Mesendoderm (in vitro differentiated cells): ENCODE measurements around the gene MITF.

Source experiments
- DNase-seq: peaks from one replicate; pipeline ENCODE4 v3.0.0; 2013
- H2AK5ac ChIP-seq: 2 replicates; pipeline ENCODE4 v1.6.1; 2013; ENCODE audit warnings: low read length, inconsistent platforms
- H2BK120ac ChIP-seq: 2 replicates; pipeline ENCODE4 v1.6.1; 2013; ENCODE audit warnings: low read depth, mild to moderate bottlenecking, low read length, moderate library complexity, mixed read lengths
- H2BK15ac ChIP-seq: replicated peaks from 2 replicates; pipeline ENCODE4 v1.6.1; 2013; ENCODE audit warnings: low read depth, mild to moderate bottlenecking, moderate library complexity
- H2BK5ac ChIP-seq: 2 replicates; pipeline ENCODE4 v1.6.1; 2013; ENCODE audit warnings: low read length, inconsistent platforms
- H3K18ac ChIP-seq: 2 replicates; pipeline ENCODE4 v1.6.1; 2013; ENCODE audit warnings: mild to moderate bottlenecking, low read length, mixed read lengths
- H3K23ac ChIP-seq: one replicate; pipeline ENCODE4 v1.6.1; 2013; ENCODE audit warnings: low read length
- H3K27ac ChIP-seq: 2 replicates; pipeline ENCODE4 v1.5.1; 2013; ENCODE audit warnings: low read depth, mild to moderate bottlenecking, inconsistent platforms, low read length, moderate library complexity
- H3K27me3 ChIP-seq: 2 replicates; pipeline ENCODE4 v1.6.1; 2013; ENCODE audit warnings: low read length, control low read depth, mild to moderate bottlenecking, inconsistent platforms; ENCODE audit not compliant: insufficient read depth, poor library complexity
- H3K36me3 ChIP-seq: 2 replicates; pipeline ENCODE4 v1.6.1; 2013; ENCODE audit warnings: low read length, inconsistent platforms; ENCODE audit not compliant: control insufficient read depth, insufficient read depth
- H3K4ac ChIP-seq: one replicate; pipeline ENCODE4 v1.6.1; 2013; ENCODE audit warnings: low read depth, mild to moderate bottlenecking, low read length, moderate library complexity
- H3K4me1 ChIP-seq: 2 replicates; pipeline ENCODE4 v1.6.1; 2013; ENCODE audit warnings: low read depth, low read length, inconsistent platforms; ENCODE audit not compliant: control insufficient read depth
- H3K4me2 ChIP-seq: 2 replicates; pipeline ENCODE4 v1.6.1; 2013; ENCODE audit warnings: low read length
- H3K4me3 ChIP-seq: 2 replicates; pipeline ENCODE4 v1.5.1; 2013; ENCODE audit warnings: mild to moderate bottlenecking, low read length
- H3K56ac ChIP-seq: one replicate; pipeline ENCODE4 v1.6.1; 2013; ENCODE audit warnings: low read length
- H3K79me1 ChIP-seq: 2 replicates; pipeline ENCODE4 v1.6.1; 2013; ENCODE audit warnings: low read length, inconsistent platforms
- H3K79me2 ChIP-seq: 2 replicates; pipeline ENCODE4 v1.6.1; 2013; ENCODE audit warnings: mild to moderate bottlenecking, low read length; ENCODE audit not compliant: control insufficient read depth, insufficient read depth
- H3K9ac ChIP-seq: 2 replicates; pipeline ENCODE4 v1.6.1; 2013; ENCODE audit warnings: low read length, inconsistent platforms
- H4K5ac ChIP-seq: one replicate; pipeline ENCODE4 v1.6.1; 2013; ENCODE audit warnings: low read length
- H4K8ac ChIP-seq: one replicate; pipeline ENCODE4 v1.6.1; 2013; ENCODE audit warnings: low read depth, mild to moderate bottlenecking, control low read depth, low read length, moderate library complexity
- WGBS: extraction: QIAGEN DNeasy Blood & Tissue Kit; methylation state at CpG from one replicate; pipeline ENCODE4 v1.1.7; 2013; ENCODE audit warnings: low lambda C conversion rate, missing lambda C conversion rate; ENCODE audit not compliant: insufficient coverage; ENCODE audit errors: extremely low coverage; 5-methylcytosine and 5-hydroxymethylcytosine counted together

Gene MITF

DNA sequence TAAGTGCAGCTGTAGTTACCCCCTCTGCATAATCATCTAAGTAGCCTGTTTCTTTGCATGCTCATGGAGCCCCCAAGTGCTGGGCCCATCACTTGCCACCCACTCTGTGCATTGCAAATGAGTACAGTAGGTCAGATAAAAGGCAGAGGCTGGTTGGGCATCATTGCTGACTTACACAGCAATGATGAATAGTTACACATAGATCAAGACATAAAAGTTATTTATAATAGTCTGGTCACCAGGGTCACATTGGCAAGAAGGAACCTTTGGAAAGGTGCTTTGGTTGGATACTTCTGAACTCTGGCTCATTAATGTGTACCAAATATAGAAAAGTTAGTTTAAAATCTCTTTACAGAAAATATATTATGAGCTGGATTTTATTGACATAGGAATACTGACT, 111.6 kb downstream of the MITF start:
- Histone ChIP-seq H3K23ac (no peak overlapping the region), H2BK15ac (no peak overlapping the region)

GRCh38 chr3:69853027-69853426, 113.8 kb downstream of the MITF start:
- no peaks in the 10 kb centered on the region for H3K27me3 ChIP-seq
- H3K23ac ChIP-seq: no peak overlapping the region
- H2AK5ac ChIP-seq: no peak overlapping the region
- H3K18ac ChIP-seq: no peak overlapping the region
- H4K5ac ChIP-seq: no peak overlapping the region
- H3K4me3 ChIP-seq: no peak overlapping the region
- no peak overlapping the region for H3K4ac ChIP-seq
- H2BK5ac ChIP-seq: no peak overlapping the region
- no peak overlapping the region for H3K27ac ChIP-seq
- no peak for DNase-seq
- H3K79me2 ChIP-seq: no peaks in the 10 kb centered on the region
- WGBS: 100% methylated on average over 1 of the region's 3 CpGs
- no peaks in the 10 kb centered on the region for H3K79me1 ChIP-seq
- H4K8ac ChIP-seq: no peak overlapping the region
- no peak overlapping the region for H2BK15ac ChIP-seq
- H3K56ac ChIP-seq: no peak overlapping the region
- no peak overlapping the region for H3K9ac ChIP-seq
- no peaks in the 10 kb centered on the region for H3K36me3 ChIP-seq
- H3K4me1 ChIP-seq: no peaks in the 10 kb centered on the region
- no peak overlapping the region for H3K4me2 ChIP-seq
- H2BK120ac ChIP-seq: no peak overlapping the region

More for the DNA sequence above, 111.6 kb downstream of the MITF start:
- no peak overlapping the region for H3K9ac ChIP-seq
- H3K79me1 ChIP-seq: no peaks in the 10 kb centered on the region
- H3K4me3 ChIP-seq: no peak overlapping the region
- no peak overlapping the region for H2AK5ac ChIP-seq
- H3K18ac ChIP-seq: no peak overlapping the region
- no peaks in the 10 kb centered on the region for H3K79me2 ChIP-seq
- H3K4me2 ChIP-seq: no peak overlapping the region
- no peaks in the 10 kb centered on the region for H3K4me1 ChIP-seq
- H3K36me3 ChIP-seq: no peaks in the 10 kb centered on the region
- H2BK120ac ChIP-seq: no peak overlapping the region
- H3K4ac ChIP-seq: no peak overlapping the region
- no peak overlapping the region for H4K8ac ChIP-seq
- no peaks in the 10 kb centered on the region for H3K27me3 ChIP-seq
- no peak overlapping the region for H2BK5ac ChIP-seq
- no peak overlapping the region for H3K27ac ChIP-seq
- H4K5ac ChIP-seq: no peak overlapping the region
- H3K56ac ChIP-seq: no peak overlapping the region
- no peak for DNase-seq

DNA sequence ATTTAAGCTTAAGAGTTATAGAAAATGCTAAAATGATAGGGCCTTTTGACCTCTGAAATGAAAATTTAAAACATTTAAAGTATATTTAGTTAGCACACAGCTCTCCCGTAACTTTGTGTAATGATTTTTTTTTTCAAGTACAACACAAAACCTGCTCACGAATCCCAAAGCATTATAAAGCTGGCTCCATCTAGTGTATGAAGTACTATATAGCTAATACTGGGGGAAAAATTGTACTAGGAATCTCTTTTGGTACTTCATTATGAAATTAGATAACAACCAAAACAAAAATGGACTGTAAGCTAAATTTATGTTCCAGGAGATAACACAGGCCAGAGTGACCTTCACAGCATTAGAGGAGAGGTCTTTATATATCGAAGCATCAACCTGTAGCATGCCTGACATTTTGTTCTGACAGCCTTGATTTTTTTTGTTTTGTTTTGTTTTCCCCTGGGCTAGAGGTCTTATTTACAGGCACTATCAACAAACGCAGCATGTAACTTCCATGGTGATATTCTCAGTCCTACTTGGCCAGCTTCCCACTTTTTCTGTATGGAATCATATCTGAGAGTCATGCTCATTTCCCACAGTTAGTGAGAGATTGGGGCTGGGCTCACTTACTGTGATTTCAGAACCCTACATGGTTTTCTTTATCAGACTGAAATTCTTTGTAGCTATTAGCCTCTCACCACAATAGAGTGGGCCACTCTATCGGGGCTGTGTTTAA, 116.3 kb downstream of the MITF start:
- Histone ChIP-seq H3K18ac (no peak overlapping the region), H3K36me3 (no peaks in the 10 kb centered on the region), H2BK120ac (no peak overlapping the region), H3K79me2 (no peaks in the 10 kb centered on the region), H2BK5ac (no peak overlapping the region), H3K4ac (no peak overlapping the region), H3K27me3 (no peaks in the 10 kb centered on the region), H2BK15ac (no peak overlapping the region), H3K4me2 (no peak overlapping the region), H3K9ac (no peak overlapping the region), H2AK5ac (no peak overlapping the region), H3K79me1 (no peaks in the 10 kb centered on the region), H4K5ac (no peak overlapping the region), H3K27ac (no peak overlapping the region), H3K23ac (no peak overlapping the region), H3K4me1 (no peaks in the 10 kb centered on the region), H3K4me3 (no peak overlapping the region), H4K8ac (no peak overlapping the region), H3K56ac (no peak overlapping the region)
- peak; percentile 25 for DNase-seq
- no CpG with 5 or more reads among the region's 5 CpGs for WGBS

- Histone ChIP-seq H3K27me3 (no peaks in the 10 kb centered on the region), H3K4me3 (no peak overlapping the region), H3K56ac (no peak overlapping the region), H3K4ac (no peak overlapping the region), H3K23ac (no peak overlapping the region), H3K4me2 (no peak overlapping the region), H3K79me1 (no peaks in the 10 kb centered on the region), H2BK15ac (no peak overlapping the region), H4K5ac (no peak overlapping the region), H4K8ac (no peak overlapping the region), H3K18ac (no peak overlapping the region), H2BK5ac (no peak overlapping the region), H2BK120ac (no peak overlapping the region), H3K27ac (no peak overlapping the region), H3K9ac (no peak overlapping the region), H3K79me2 (no peaks in the 10 kb centered on the region), H3K4me1 (no peaks in the 10 kb centered on the region), H2AK5ac (no peak overlapping the region), H3K36me3 (no peaks in the 10 kb centered on the region)
- no CpG with 5 or more reads among the region's 3 CpGs for WGBS
- no peak for DNase-seq
These were observed 117.9 kb downstream of the MITF start for GRCh38 chr3:69856965-69857705.

- no peak overlapping the region for H3K56ac ChIP-seq
- no peak overlapping the region for H2BK15ac ChIP-seq
- H3K9ac ChIP-seq: no peak overlapping the region
- H4K8ac ChIP-seq: no peak overlapping the region
- no peaks in the 10 kb centered on the region for H3K36me3 ChIP-seq
- no peak overlapping the region for H2AK5ac ChIP-seq
- no peaks in the 10 kb centered on the region for H3K79me1 ChIP-seq
- H3K27me3 ChIP-seq: no peaks in the 10 kb centered on the region
- H2BK120ac ChIP-seq: no peak overlapping the region
- no peak overlapping the region for H2BK5ac ChIP-seq
- no peaks in the 10 kb centered on the region for H3K4me1 ChIP-seq
- no peak for DNase-seq
- no peak overlapping the region for H3K18ac ChIP-seq
- H3K4me2 ChIP-seq: no peak overlapping the region
- no CpG with 5 or more reads among the region's 3 CpGs for WGBS
- H3K4ac ChIP-seq: no peak overlapping the region
- H4K5ac ChIP-seq: no peak overlapping the region
- no peak overlapping the region for H3K4me3 ChIP-seq
- H3K79me2 ChIP-seq: no peaks in the 10 kb centered on the region
- H3K23ac ChIP-seq: no peak overlapping the region
- H3K27ac ChIP-seq: no peak overlapping the region
These were observed 122.3 kb downstream of the MITF start for GRCh38 chr3:69861556-69861955.
